Neutrophil (primary cell): Measurements from ENCODE around the gene PMPCA.

Experiments
- H3K27ac ChIP-seq: fragments of 200-600 bp; sonication (generic); 2 replicates; pipeline ENCODE4 v1.5.1; 2016; ENCODE audit warnings: mild to moderate bottlenecking, moderate library complexity
- H3K27me3 ChIP-seq: fragments of 200-600 bp; sonication (generic); 2 replicates; pipeline ENCODE4 v1.6.0; 2016; ENCODE audit warnings: mild to moderate bottlenecking
- H3K36me3 ChIP-seq: fragments of 200-600 bp; sonication (generic); 2 replicates; pipeline ENCODE4 v1.5.1; 2017
- H3K4me1 ChIP-seq, 2 experiments: fragments of 200-600 bp in 1 of 2; sonication (generic) in 1 of 2; 1 replicate in 1 of 2; 2 replicates in 1 of 2; pipeline versions ENCODE4 v1.5.1 to v1.6.1; 2013 to 2016; ENCODE audit warnings: low read depth in 1 of 2, low read length in 1 of 2, mild to moderate bottlenecking in 1 of 2, moderate library complexity in 1 of 2; ENCODE audit not compliant: control insufficient read depth in 1 of 2, insufficient read depth in 1 of 2
- H3K4me3 ChIP-seq, 2 experiments: fragments of 200-600 bp in 1 of 2; sonication (generic) in 1 of 2; 1 replicate in 1 of 2; 2 replicates in 1 of 2; pipeline ENCODE4 v1.5.1; 2013 to 2016; ENCODE audit warnings: low read depth in 1 of 2, low read length in 1 of 2, mild to moderate bottlenecking in 1 of 2, moderate library complexity in 1 of 2
- H3K9me3 ChIP-seq: fragments of 200-600 bp; sonication (generic); 2 replicates; pipeline ENCODE4 v1.5.1; 2016
- TF ChIP-seq, protein P1 (sequence below): fragments of 200-600 bp; sonication (generic); IDR thresholded peaks from 2 replicates; pipeline ENCODE4 v1.5.1; 2016; ENCODE audit warnings: antibody characterized with exemption

The PMPCA gene

DNA sequence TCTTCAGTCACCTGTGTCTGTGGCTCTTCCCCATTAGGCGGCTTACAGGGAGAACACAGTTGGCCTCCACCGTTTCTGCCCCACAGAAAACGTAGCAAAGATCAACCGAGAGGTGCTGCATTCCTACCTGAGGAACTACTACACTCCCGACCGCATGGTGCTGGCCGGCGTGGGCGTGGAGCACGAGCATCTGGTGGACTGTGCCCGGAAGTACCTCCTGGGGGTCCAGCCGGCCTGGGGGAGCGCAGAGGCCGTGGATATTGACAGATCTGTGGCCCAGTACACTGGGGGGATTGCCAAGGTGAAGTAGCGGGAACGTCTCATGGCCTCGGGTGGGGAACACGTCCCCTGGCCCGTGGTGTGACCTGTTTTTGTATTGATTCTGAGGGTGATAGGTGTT lies 6.5 kb downstream of the PMPCA start:
- Histone ChIP-seq H3K4me3 (no peak overlapping the region), H3K36me3 (peaks cover 89% of the 10 kb centered on the region), H3K4me1 (no peaks in the 10 kb centered on the region), H3K27ac (no peak overlapping the region), H3K27me3 (no peaks in the 10 kb centered on the region), H3K9me3 (no peaks in the 10 kb centered on the region)
- TF ChIP-seq, protein P1, sequence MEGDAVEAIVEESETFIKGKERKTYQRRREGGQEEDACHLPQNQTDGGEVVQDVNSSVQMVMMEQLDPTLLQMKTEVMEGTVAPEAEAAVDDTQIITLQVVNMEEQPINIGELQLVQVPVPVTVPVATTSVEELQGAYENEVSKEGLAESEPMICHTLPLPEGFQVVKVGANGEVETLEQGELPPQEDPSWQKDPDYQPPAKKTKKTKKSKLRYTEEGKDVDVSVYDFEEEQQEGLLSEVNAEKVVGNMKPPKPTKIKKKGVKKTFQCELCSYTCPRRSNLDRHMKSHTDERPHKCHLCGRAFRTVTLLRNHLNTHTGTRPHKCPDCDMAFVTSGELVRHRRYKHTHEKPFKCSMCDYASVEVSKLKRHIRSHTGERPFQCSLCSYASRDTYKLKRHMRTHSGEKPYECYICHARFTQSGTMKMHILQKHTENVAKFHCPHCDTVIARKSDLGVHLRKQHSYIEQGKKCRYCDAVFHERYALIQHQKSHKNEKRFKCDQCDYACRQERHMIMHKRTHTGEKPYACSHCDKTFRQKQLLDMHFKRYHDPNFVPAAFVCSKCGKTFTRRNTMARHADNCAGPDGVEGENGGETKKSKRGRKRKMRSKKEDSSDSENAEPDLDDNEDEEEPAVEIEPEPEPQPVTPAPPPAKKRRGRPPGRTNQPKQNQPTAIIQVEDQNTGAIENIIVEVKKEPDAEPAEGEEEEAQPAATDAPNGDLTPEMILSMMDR: no peak

DNA sequence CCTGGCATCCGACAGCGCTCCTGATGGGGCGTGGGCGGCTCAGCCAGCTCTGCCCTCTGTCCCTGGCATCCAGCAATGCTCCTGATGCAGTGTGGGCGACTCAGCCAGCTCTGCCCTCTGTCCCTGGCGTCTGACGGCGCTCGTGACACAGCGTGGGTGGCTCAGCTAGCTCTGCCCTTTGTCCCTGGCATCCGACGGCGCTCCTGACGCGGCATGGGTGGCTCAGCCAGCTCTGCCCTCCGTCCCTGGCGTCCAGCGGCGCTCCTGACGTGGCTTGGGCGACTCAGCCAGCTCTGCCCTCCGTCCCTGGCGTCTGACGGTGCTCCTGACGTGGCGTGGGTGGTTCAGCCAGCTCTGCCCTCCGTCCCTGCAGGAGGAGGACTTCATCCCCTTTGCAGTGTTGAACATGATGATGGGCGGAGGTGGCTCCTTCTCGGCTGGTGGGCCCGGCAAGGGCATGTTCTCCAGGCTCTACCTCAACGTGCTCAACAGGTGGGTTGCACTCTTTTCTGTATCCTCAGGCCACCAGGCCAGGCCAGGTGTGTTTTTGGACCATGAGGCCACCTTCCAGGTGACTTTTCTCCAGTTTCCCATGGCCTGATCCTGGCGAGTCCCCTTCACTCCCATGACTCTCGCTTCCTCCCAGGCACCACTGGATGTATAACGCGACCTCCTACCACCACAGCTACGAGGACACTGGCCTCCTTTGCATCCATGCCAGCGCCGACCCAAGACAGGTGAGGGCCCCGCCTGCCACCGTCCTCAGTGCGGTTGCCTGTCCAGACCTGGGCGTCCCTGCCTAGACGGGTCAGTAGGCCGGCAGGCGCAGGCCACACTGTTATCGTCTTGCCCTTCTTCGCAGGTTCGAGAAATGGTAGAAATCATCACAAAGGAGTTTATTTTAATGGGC lies 8.0 kb downstream of the PMPCA start:
- TF ChIP-seq, protein P1: no peak
- no peak overlapping the region for H3K27ac ChIP-seq
- no peaks in the 10 kb centered on the region for H3K4me1 ChIP-seq
- no peaks in the 10 kb centered on the region for H3K27me3 ChIP-seq
- H3K9me3 ChIP-seq: no peaks in the 10 kb centered on the region
- peaks cover 95% of the 10 kb centered on the region for H3K36me3 ChIP-seq
- no peak overlapping the region for H3K4me3 ChIP-seq

DNA sequence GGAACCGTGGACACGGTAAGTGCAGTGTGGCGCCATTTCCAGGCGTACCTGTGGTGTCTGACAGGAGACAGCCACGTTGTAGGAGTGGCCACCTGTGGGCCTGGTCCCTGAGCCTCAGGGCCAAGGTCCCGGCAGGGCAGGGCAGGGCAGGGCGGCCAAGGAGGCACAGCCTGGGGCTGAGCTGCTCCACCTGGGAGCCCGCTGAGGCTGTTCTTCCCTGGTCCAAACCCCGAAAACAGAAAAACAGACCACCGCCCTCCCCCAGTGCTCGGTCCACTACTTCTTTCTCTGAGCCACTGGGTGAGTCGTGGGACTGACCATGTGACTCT lies 8.6 kb downstream of the PMPCA start:
- H3K4me3 ChIP-seq: no peak overlapping the region
- no peaks in the 10 kb centered on the region for H3K4me1 ChIP-seq
- H3K9me3 ChIP-seq: no peaks in the 10 kb centered on the region
- no peak overlapping the region for H3K27ac ChIP-seq
- TF ChIP-seq, protein P1: no peak
- H3K27me3 ChIP-seq: no peaks in the 10 kb centered on the region
- H3K36me3 ChIP-seq: peaks cover 95% of the 10 kb centered on the region

DNA sequence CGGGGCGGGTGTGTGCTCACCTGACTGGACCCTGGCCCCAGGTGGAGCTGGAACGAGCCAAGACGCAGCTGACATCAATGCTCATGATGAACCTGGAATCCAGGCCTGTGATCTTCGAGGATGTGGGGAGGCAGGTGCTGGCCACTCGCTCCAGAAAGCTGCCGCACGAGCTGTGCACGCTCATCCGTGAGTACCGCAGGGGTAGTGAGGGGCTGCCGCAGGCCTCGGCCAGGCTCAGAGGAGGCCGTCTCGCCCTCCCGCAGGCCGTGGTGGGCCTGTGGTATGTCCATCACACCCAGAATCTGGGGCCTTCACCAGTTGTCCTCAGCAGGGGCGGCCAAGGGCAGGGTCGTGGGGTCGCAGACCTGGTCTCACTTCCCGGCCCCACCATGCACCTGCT lies 11.3 kb downstream of the PMPCA start:
- H3K9me3 ChIP-seq: no peaks in the 10 kb centered on the region
- peaks cover 78% of the 10 kb centered on the region for H3K36me3 ChIP-seq
- H3K27me3 ChIP-seq: no peaks in the 10 kb centered on the region
- TF ChIP-seq, protein P1: no peak
- no peak overlapping the region for H3K4me3 ChIP-seq
- no peak overlapping the region for H3K27ac ChIP-seq
- H3K4me1 ChIP-seq: no peaks in the 10 kb centered on the region

DNA sequence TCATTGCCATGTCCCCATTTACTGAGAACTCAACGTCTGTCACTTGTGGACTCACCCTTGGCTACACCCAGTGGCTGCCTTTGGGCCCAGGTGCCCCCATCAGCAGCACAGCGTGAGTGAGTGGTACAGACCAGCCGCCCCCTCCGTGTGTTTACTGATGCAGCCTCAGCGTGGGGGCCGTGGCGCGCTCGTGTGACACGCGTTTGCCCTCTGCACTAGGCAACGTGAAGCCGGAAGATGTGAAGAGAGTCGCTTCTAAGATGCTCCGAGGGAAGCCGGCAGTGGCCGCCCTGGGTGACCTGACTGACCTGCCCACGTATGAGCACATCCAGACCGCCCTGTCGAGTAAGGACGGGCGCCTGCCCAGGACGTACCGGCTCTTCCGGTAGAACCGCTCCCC lies 12.4 kb downstream of the PMPCA start:
- no peak overlapping the region for H3K27ac ChIP-seq
- H3K4me3 ChIP-seq: no peak overlapping the region
- TF ChIP-seq, protein P1: no peak
- H3K27me3 ChIP-seq: no peaks in the 10 kb centered on the region
- H3K36me3 ChIP-seq: peaks cover 67% of the 10 kb centered on the region
- H3K4me1 ChIP-seq: no peaks in the 10 kb centered on the region
- no peaks in the 10 kb centered on the region for H3K9me3 ChIP-seq
